NCI-H345 treated with DMSO at 0.1 percent for 48 hours (cell line): Measurements from ENCODE around the gene NABP1.

Experiments
- DNase-seq: peaks from one replicate; lab custom pipeline; 2025; ENCODE audit not compliant: unreplicated experiment; lab: John Stamatoyannopoulos, UW

Gene NABP1

DNA sequence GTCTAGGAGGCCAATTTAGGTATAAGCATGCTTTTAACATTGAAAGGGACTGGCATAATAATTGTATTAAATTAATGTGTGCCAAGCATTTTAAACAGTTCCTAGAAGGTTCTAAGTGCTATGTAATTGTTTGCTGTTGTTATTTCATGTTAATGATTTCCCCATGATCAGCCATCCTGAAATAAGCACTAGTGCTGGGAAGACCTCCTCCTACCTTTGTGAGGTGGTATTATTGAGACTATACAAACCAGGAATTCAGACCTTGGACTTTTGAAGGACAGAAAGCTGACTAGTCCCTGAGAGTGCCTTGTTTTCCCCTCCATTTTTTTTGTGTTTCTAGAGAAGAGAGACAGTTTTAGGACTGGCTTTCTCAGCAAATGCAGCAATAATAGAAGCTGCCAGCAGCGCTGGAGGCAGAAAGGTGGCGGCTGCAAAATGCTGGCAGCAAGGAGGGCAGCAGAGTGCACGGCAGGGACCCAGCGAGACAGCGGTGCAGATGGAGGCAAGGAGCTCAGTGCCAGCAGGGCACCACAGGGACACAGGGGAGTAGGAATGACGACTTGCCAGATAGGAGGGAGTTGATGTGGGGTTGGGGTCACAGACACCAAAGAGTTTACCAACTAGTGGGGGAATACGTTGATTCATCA, 25.3 kb downstream of the NABP1 start:
- DNase-seq: no peak

DNA sequence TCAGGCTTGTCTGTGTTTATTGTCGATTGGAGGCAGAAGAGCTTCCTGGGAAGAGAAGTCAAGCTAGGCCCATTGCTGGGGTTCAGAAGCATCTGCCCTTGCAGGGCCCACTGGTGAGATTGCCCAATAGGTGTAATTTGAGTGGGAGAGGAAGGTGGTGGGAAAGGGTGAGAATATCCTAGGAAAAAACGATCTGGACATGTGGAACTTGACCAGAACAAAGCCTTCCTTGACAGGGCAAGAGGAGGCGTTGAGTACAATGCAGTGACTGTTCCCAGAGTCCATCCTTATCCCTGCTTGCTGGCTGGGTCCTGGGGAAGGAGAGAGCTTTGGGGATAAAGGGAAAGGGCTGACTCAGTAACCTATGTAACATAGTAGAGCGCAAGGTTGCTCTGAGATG, 27.1 kb downstream of the NABP1 start:
- no peak for DNase-seq

DNA sequence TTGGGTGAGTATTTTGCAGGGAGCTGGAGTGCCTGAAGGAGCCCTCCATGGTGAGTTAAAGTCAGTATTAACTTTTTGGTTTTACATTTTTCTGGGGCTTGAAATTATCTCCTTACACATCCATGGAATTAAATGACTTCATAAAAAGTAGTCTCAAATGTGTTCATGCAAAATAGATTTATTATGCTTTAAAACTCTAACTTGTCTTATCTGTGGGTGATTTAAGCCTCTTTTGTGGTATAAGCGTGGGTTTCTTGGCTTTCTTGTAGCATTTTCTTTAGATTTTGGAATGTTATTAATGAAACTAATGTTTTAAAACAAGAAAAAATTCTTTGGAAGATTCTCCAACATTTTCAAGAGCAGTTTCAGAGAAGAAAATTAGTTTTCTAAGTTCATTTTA, 27.8 kb downstream of the NABP1 start:
- DNase-seq: no peak

DNA sequence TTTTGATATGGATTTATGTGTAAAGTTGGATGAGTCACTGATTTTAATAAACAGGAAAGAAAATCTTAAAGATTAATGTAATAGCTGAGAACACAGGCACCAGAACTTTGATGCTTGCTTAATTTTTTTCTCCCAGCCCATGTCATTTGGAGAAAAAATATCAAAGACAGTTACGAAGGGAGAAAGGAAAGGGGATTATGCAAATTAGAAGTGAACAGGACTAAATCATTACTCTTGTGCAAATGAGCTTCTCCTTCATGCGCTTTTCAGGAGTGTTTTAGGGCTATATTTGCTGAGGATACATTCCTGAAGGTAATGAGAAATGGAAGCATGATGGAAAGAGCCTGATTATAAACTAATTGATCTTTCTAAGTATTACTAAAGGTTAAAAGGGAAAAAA, 28.9 kb downstream of the NABP1 start:
- no peak for DNase-seq

DNA sequence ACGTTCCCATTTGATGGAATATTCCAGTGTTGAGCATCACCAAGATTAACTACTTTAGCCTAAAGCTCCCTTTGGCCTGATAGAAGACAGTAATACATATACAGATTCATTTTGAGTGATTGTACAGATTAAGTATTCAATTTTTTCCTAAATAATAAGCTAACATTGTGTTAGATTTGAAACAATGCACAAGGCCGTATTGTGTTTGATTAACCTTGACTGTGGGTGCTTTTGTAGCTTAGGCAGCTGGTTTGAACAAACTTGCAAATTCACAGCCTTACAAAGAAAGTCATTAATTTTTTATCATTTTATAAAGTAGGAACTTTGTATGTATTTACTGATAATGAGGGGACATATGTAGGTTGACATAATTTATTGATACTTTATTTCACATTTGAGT, 29.6 kb downstream of the NABP1 start:
- no peak for DNase-seq

DNA sequence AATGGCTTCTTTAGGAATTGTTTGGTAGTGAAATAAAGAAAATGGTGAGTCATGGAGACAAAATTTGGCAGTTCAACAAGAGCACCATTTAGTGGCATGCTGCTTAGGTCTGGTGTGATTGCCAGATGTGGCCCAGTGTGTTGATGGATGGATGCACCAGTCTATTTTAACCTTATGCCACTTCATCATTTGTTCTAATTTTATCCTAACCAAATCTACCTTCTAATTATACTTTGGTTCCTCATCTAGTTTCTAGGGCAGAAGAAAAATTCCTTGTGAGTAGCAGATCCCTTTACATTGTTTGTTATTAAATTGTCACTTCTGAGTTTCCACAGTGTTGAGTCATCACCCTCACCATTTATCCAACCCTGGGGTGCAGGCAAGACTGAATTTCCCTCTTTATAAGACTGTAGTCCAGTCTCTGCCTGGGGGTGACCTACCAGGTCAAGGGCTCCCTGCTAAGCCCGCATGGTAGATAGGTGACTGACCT, 32.5 kb downstream of the NABP1 start:
- no peak for DNase-seq

DNA sequence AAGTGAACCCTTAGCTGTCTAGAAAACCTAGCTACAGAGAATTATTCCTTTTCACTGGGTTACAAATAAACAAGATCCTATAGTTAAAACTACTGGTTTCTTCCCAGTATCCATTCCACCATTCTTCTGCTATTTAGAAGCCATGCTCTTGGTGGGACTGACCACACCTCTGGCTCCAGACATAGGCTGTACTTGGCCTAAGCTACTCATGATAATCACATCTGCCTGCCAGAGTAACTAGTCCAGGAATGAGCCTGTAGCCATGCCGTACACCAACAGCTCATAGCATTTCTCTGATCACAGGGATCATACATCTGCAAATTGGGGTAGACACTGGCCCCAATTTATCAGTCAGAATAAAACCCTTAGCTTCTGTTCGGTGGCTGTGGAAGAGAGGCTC, 33.7 kb downstream of the NABP1 start:
- no peak for DNase-seq

DNA sequence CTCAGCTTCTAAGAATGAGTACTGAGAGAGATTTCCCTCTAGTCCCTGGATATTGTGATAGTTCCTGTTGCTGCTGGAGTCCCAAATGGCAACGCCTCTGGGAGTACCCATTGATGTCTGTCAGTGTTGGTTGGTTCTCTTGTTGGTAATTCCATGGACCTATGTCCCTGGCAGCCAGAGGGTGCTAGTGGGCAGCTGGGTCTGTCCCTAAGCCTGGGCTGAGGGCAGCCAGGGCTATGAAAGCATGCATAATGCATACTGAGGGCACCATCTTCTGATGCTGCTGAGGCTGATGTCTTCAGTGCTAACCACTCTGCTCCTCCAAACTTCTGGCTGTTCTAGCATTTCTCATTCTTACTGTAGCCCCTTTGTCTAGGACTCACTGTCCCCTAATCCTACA, 35.9 kb downstream of the NABP1 start:
- DNase-seq: no peak

DNA sequence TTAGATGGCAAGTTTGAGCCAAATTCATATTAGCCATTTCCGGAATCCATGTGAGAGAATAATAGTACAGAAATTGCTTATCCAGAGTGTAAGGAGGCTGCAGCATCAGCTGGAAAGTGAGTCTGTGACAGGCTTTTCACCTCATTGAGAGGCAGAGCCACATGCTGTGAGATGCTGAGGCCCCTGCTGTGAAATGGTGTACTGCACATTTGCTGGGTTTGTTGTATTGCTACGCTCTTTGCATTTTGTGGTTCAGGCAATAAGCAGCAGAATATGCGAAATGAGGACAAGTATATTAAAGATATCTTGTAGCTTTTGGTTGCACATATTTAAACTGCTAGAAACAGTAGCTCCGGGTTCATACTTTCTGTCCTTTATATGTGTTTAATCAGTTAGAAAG, 37.0 kb downstream of the NABP1 start:
- DNase-seq: peak; percentile 74

DNA sequence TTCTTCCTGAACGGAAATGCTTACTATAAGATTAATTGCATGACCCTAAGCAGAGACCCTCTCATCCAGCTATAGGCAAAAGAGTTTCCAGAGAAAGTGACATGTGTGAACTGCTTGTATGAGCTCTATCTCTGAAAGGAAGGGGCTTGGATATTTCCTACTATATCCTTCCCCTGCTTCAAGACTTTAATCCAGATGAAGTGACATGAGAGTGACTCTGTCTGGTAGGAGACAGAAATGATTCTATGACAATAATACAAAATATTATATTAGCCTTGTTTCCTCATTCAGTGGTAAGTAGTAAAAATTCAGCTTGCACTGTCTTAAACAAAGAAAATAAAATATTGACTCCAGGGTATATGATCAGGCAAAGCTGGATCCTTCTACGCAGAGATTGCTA, 37.5 kb downstream of the NABP1 start:
- no peak for DNase-seq

DNA sequence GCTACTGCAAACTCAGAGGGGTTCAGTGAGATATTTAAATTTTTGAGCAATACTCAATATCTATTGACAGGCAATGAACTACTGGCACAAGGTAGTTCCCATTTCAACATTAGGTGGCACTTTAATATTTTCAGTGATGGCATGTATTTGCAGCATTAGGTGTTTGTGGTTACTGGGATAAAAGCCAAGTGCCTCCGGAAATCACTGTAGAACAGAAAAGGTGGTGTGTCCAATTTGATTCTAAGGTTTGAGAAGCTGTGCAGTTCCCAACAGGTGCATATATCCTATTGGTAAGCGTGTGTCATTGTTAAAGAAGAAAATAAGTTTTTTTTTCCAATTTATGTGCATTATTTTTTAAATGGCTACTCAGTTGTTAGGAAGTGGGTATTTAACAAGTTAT, 41.3 kb downstream of the NABP1 start:
- no peak for DNase-seq

DNA sequence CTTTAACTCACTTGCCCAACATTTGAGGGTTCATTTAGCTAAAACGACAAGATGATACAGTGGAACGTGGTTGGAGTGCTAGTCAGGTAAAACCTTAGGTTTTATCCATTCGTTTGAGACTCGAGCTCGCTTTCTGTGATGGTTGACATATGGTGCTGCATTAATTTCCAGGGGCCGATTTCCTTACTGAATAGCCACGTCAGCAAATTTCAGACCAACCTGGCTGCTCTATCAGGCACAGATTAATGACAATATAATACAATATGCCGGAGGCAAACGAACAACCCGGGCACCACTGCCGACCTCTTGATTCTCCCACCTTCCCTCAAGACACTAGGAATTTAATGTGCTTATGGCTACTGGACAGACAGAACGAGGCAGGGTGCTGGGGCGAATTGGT, 42.0 kb downstream of the NABP1 start:
- no peak for DNase-seq

DNA sequence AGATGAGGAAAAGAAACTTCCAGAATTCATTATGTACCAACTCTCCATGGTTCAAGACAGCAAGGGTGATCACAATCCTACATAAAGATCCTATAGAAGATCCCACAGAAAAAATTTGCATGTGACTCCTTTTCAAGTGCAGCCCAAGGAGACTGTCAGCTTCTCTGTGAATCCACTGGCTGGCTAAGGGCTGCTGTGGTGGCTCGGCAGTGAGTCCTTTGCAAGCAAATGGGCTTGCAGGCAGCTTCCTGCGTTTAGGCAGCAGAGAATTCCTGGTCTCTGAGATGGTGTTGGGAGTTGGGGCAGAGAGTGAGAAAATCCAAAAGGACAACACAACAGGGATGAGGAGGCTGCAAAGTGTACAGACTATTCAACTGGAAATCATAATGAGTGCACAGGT, 43.4 kb downstream of the NABP1 start:
- DNase-seq: no peak

DNA sequence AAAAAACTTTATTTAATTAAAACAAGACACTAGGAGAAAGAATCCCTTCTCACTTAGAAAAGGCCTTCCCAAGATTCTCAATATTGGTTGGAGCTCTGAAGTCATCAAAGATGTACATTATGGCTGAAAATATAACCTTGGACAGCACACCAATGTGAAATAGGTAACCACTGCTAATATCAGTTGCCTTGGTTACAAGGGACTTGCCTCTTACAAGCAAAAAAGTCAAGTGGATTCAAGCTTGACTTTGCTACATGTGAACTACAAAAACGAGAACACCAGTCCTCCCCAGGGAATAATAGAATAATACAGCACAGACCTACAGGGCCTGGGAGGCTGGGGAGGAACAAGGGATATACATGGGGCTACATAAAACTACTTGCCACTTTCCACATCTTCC, 46.1 kb downstream of the NABP1 start:
- no peak for DNase-seq

DNA sequence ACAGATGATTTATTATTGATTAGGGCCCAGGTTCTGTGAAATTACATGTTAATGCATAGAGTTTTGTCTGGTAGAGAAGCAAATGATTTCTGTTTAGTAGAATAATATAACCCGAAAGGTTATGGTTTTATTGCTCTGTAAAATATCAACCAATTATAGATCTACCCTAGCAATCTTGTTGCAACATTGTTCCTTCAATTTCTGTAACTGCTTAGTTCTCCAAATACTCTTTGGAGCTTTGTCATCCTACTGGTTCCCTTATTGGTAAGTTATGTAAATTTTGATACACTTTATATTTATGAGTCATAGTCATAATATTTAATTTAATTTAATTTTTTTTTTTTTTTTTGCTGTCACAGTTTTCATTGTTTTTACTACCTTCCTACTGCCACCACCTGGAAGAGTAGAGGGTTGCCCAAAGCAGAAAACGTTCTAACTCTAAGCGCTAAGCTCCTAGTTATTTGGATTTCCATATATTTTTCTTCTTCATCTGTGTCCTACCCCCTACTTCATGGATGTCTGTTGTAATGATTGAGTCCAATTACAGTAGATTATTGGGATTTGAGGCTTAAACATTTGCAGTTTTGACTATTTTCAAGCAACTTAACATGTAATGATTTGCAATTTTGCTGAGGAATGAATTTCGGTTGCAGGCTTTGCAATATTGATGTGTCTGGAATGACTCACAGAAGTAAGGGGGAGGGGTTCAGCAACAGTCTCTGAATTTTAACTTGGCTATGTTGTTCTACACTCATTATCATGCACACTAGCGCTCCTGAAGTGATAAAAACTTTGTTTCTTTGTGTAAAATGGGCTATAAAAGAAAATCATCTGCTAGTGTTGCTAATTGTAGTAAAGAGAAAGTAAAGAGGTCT, 51.1 kb downstream of the NABP1 start:
- no peak for DNase-seq

DNA sequence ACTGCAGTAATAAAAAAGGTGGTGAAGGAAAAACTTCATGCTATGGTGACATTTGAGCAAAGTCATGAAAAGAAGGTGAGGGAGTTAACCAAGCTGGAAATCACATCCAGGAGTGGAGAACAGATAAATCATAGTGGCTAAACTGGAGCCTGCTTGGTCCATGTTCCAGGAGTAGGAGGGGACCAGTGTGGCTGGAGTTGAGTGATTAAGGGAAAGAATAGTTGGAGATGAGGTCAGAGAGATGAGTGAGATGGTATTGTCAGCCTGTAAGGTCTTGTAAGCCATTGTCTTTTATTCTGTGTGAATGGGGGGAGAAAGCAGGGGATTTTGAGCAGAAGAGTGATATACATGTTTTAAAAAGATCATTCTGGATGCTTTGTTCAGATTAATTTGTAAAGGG, 52.3 kb downstream of the NABP1 start:
- no peak for DNase-seq
